Loucy (cell line): ENCODE data around the gene TESPA1.

Experiments used
- H2AFZ ChIP-seq: fragments of 200-600 bp; sonication (generic); 2 replicates; pipeline ENCODE4 v1.6.0; 2016; ENCODE audit warnings: antibody characterized with exemption, mild to moderate bottlenecking, low read length, moderate library complexity
- H3F3A ChIP-seq: fragments of 200-600 bp; 2 replicates; pipeline ENCODE4 v1.6.0; 2016; ENCODE audit warnings: antibody characterized with exemption, low read depth, mild to moderate bottlenecking
- H3K27me3 ChIP-seq: fragments of 200-600 bp; sonication (generic); 2 replicates; pipeline ENCODE4 v1.6.1; 2014; ENCODE audit warnings: low read length, mild to moderate bottlenecking; ENCODE audit not compliant: insufficient read depth, poor library complexity, severe bottlenecking
- H3K36me3 ChIP-seq: fragments of 200-600 bp; sonication (generic); 2 replicates; pipeline ENCODE4 v1.6.1; 2016; ENCODE audit warnings: low read length; ENCODE audit not compliant: insufficient read depth
- H3K4me1 ChIP-seq: fragments of 200-600 bp; sonication (generic); 2 replicates; pipeline ENCODE4 v1.5.1; 2014; ENCODE audit warnings: low read length, mild to moderate bottlenecking; ENCODE audit not compliant: insufficient read depth, poor library complexity, severe bottlenecking
- H3K4me2 ChIP-seq: fragments of 200-600 bp; sonication (generic); 2 replicates; pipeline ENCODE4 v1.6.0; 2014; ENCODE audit warnings: antibody characterized with exemption, low read length, low read depth, mild to moderate bottlenecking; ENCODE audit not compliant: poor library complexity, severe bottlenecking
- H3K4me3 ChIP-seq: fragments of 200-600 bp; sonication (generic); 2 replicates; pipeline ENCODE4 v1.5.1; 2014; ENCODE audit warnings: low read length, mild to moderate bottlenecking, mixed read lengths; ENCODE audit not compliant: poor library complexity, severe bottlenecking
- H3K79me2 ChIP-seq: fragments of 200-600 bp; sonication (generic); 2 replicates; pipeline ENCODE4 v1.6.1; 2014; ENCODE audit warnings: low read length; ENCODE audit not compliant: insufficient read depth
- H3K9ac ChIP-seq: fragments of 200-600 bp; sonication (generic); 2 replicates; pipeline ENCODE4 v1.6.0; 2014; ENCODE audit warnings: mild to moderate bottlenecking, low read depth, low read length, moderate library complexity; ENCODE audit not compliant: poor library complexity, severe bottlenecking
- H3K9me2 ChIP-seq: fragments of 200-600 bp; sonication (generic); replicated peaks from 2 replicates; pipeline ENCODE4 v1.6.1; 2016; ENCODE audit warnings: low read depth, low read length, mixed read lengths
- H3K9me3 ChIP-seq: fragments of 200-600 bp; sonication (generic); 2 replicates; pipeline ENCODE4 v1.6.1; 2014; ENCODE audit warnings: mild to moderate bottlenecking, antibody characterized with exemption, low read length, low read depth; ENCODE audit not compliant: insufficient read depth
- H4K20me1 ChIP-seq: fragments of 200-600 bp; sonication (generic); 2 replicates; pipeline ENCODE4 v1.6.0; 2014; ENCODE audit warnings: antibody characterized with exemption, low read length, mild to moderate bottlenecking; ENCODE audit not compliant: insufficient read depth, poor library complexity, severe bottlenecking
- CTCF ChIP-seq: fragments of 200-600 bp; sonication (generic); conservative IDR thresholded peaks from 2 replicates; pipeline ENCODE4 v1.5.1; 2014; ENCODE audit warnings: mild to moderate bottlenecking, antibody characterized with exemption, low read length
- EZH2phosphoT487 ChIP-seq: fragments of 200-600 bp; IDR thresholded peaks from 2 replicates; pipeline ENCODE4 v1.6.1; 2018; ENCODE audit warnings: antibody characterized with exemption, mild to moderate bottlenecking, moderate library complexity, borderline replicate concordance

Gene TESPA1

DNA sequence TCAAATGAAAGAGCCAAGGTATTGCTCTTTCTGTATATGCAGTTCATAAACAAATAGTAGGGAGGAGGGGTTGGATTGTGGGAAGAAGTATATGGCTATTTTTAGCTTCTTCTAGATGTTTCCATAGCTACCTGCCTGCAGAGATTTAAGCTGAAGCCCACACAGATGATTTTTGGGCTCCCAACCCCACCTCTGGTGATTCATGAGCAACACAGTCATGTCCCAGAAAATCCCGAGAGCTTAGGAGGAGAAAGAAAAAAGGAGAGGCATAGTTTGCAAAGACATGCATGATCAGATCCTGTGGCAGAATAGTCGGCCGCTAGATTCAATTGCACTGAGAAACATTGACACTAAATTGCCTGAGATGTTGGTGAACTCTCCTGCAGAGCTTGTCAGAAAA lies 13.8 kb downstream of the TESPA1 start:
- Histone ChIP-seq H3K79me2 (peaks cover 66% of the 10 kb centered on the region), H3F3A (peaks cover 20% of the 10 kb centered on the region), H3K4me1 (peaks cover 93% of the 10 kb centered on the region), H2AFZ (no peak overlapping the region), H3K9me3 (no peaks in the 10 kb centered on the region), H3K36me3 (peaks cover 39% of the 10 kb centered on the region), H3K9ac (no peak overlapping the region), H3K4me2 (peak overlapping the region; percentile 6), H3K27me3 (no peaks in the 10 kb centered on the region), H4K20me1 (no peaks in the 10 kb centered on the region), H3K4me3 (no peak overlapping the region), H3K9me2 (no peaks in the 10 kb centered on the region)
- TF ChIP-seq EZH2phosphoT487 (no peak), CTCF (no peak)

- Histone ChIP-seq H3K36me3 (peaks cover 55% of the 10 kb centered on the region), H3K9me3 (no peaks in the 10 kb centered on the region), H3K9ac (peak overlapping the region; percentile 74), H4K20me1 (no peaks in the 10 kb centered on the region), H3F3A (peaks cover 20% of the 10 kb centered on the region), H3K4me3 (peak overlapping the region; percentile 64), H3K79me2 (peaks cover 46% of the 10 kb centered on the region), H2AFZ (no peak overlapping the region), H3K9me2 (no peaks in the 10 kb centered on the region), H3K27me3 (no peaks in the 10 kb centered on the region), H3K4me2 (peak overlapping the region; percentile 87), H3K4me1 (peaks cover 69% of the 10 kb centered on the region)
- no peak for TF ChIP-seq CTCF
- TF ChIP-seq EZH2phosphoT487: no peak
Measured at GRCh38 chr12:54968181-54968730, 16.3 kb downstream of the TESPA1 start.

DNA sequence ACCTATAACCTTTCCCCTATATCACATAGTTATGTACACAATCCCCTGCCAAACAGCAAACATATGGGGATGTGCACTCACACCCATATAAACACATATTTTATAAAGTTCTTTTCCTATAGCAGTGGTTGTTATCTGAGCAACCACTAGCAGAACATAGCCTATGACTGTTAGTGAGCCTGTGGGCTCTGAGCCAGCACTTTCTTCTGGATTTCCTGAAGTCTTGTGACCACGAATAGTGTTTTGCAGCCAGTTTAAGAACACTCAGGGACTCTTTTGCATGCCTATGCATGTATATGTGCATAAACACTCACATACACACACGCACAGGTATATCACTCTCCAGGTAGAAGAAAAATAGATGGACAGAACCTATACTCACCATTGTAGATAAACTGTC lies 17.1 kb downstream of the TESPA1 start:
- peaks cover 45% of the 10 kb centered on the region for H3K79me2 ChIP-seq
- H4K20me1 ChIP-seq: no peaks in the 10 kb centered on the region
- peaks cover 55% of the 10 kb centered on the region for H3K36me3 ChIP-seq
- no peak overlapping the region for H2AFZ ChIP-seq
- H3K9me2 ChIP-seq: no peaks in the 10 kb centered on the region
- peak overlapping the region; percentile 64 for H3K4me3 ChIP-seq
- peaks cover 20% of the 10 kb centered on the region for H3F3A ChIP-seq
- no peaks in the 10 kb centered on the region for H3K9me3 ChIP-seq
- no peaks in the 10 kb centered on the region for H3K27me3 ChIP-seq
- H3K9ac ChIP-seq: peak overlapping the region; percentile 74
- peaks cover 61% of the 10 kb centered on the region for H3K4me1 ChIP-seq
- TF ChIP-seq CTCF: no peak
- TF ChIP-seq EZH2phosphoT487: no peak
- peak overlapping the region; percentile 87 for H3K4me2 ChIP-seq
